PFSK-1 (cell line): Measurements from ENCODE around the gene TM4SF4.

Source experiments
- FOXP2 ChIP-seq: optimal IDR thresholded peaks from 2 replicates; pipeline ENCODE3; 2011; ENCODE audit warnings: borderline replicate concordance, control low read depth, inconsistent platforms; ENCODE audit not compliant: insufficient read depth; ENCODE audit errors: extremely low read length, extremely low read depth
- POLR2AphosphoS5 ChIP-seq: IDR thresholded peaks from 2 replicates; pipeline ENCODE4 v1.6.1; 2012; ENCODE audit warnings: low read depth, mild to moderate bottlenecking, control low read depth, low read length, moderate library complexity
- REST ChIP-seq, 2 experiments: IDR thresholded peaks; 2 replicates each; pipeline versions ENCODE4 v1.6.1 to v1.8.0; 2011 to 2012; ENCODE audit warnings: low read depth in 2 of 2, low read length in 2 of 2, control low read depth in 1 of 2, inconsistent platforms in 1 of 2, mild to moderate bottlenecking in 1 of 2, moderate library complexity in 1 of 2; ENCODE audit not compliant: insufficient read depth in 1 of 2
- TAF1 ChIP-seq: IDR thresholded peaks from 2 replicates; pipeline ENCODE4 v1.6.1; 2012; ENCODE audit warnings: low read length, control low read depth, borderline replicate concordance; ENCODE audit not compliant: insufficient read depth

GRCh38 chr3:149490260-149490971, 15.9 kb downstream of the TM4SF4 start:
- TF ChIP-seq TAF1 (no peak), REST (IDR thresholded peaks at IDR 0.05; ENCODE audit: insufficient read depth in 1 of 2, low read depth in 2 of 2, low read length in 2 of 2) (no peak), FOXP2 (no peak), POLR2AphosphoS5 (no peak)
